ENCODE measurements around the gene SCUBE2. TPM values are rescaled to one million over a fixed set of nuclear protein-coding genes. Genes with fewer than 3 reads are reported as not detected.
A peak's percentile ranks its signal among the peaks of the same experiment; 100 is the strongest.
"Not testable (repeated sequence)": the region's sequence is repeated elsewhere in the genome, so short reads cannot be mapped to it uniquely, and the experiment has no call there.

SCUBE2 gene
- total RNA-seq, 1 experiment from 2014 or later: 4.3 TPM

GRCh38 chr11:9029422-9029821 is 62.0 kb downstream of the SCUBE2 start:
- in situ Hi-C loops (cut with HindIII; ENCODE audit: low pct_unique_long_range_greater_than_20kb, low sequenced_read_pairs): no loop called here

GRCh38 chr11:9028581-9028980 is 62.8 kb downstream of the SCUBE2 start:
- in situ Hi-C loops (cut with HindIII; ENCODE audit: low pct_unique_long_range_greater_than_20kb, low sequenced_read_pairs): no loop called here
- no peak for DNase-seq (ENCODE audit: low read depth)

More at GRCh38 chr11:9029422-9029821, 62.0 kb downstream of the SCUBE2 start:
- no peak for DNase-seq (ENCODE audit: low read depth)

- in situ Hi-C loops (cut with HindIII; ENCODE audit: low pct_unique_long_range_greater_than_20kb, low sequenced_read_pairs): no loop called here
- DNase-seq (ENCODE audit: low read depth): no peak
Observed at GRCh38 chr11:9025101-9025850, 66.1 kb downstream of the SCUBE2 start.

GRCh38 chr11:9022961-9023680 is 68.3 kb downstream of the SCUBE2 start:
- no peak for DNase-seq (ENCODE audit: low read depth)
- in situ Hi-C loops (cut with HindIII; ENCODE audit: low pct_unique_long_range_greater_than_20kb, low sequenced_read_pairs): no loop called here

- in situ Hi-C loops (cut with HindIII; ENCODE audit: low pct_unique_long_range_greater_than_20kb, low sequenced_read_pairs): no loop called here
- no peak for DNase-seq (ENCODE audit: low read depth)
Observed at GRCh38 chr11:9020916-9021315, 70.5 kb downstream of the SCUBE2 start.

GRCh38 chr11:9019861-9020260 is 71.5 kb downstream of the SCUBE2 start:
- in situ Hi-C loops (cut with HindIII; ENCODE audit: low pct_unique_long_range_greater_than_20kb, low sequenced_read_pairs): no loop called here
- DNase-seq (ENCODE audit: low read depth): no peak

- in situ Hi-C loops (cut with HindIII; ENCODE audit: low pct_unique_long_range_greater_than_20kb, low sequenced_read_pairs): no loop called here
- no peak for DNase-seq (ENCODE audit: low read depth)
Observed at GRCh38 chr11:9017773-9018172, 73.6 kb downstream of the SCUBE2 start.

- in situ Hi-C loops (cut with HindIII; ENCODE audit: low pct_unique_long_range_greater_than_20kb, low sequenced_read_pairs): no loop called here
- DNase-seq (ENCODE audit: low read depth): no peak
Observed at GRCh38 chr11:9016916-9017642, 74.3 kb downstream of the SCUBE2 start.

- in situ Hi-C loops (cut with HindIII; ENCODE audit: low pct_unique_long_range_greater_than_20kb, low sequenced_read_pairs): no loop called here
- DNase-seq (ENCODE audit: low read depth): peak; percentile 48
Observed at GRCh38 chr11:9015677-9016076, 75.7 kb downstream of the SCUBE2 start.

GRCh38 chr11:9014826-9015225 is 76.6 kb downstream of the SCUBE2 start:
- in situ Hi-C loops (cut with HindIII; ENCODE audit: low pct_unique_long_range_greater_than_20kb, low sequenced_read_pairs): no loop called here
- DNase-seq (ENCODE audit: low read depth): no peak

- DNase-seq (ENCODE audit: low read depth): no peak
- in situ Hi-C loops (cut with HindIII; ENCODE audit: low pct_unique_long_range_greater_than_20kb, low sequenced_read_pairs): no loop called here
Observed at GRCh38 chr11:9013373-9013772, 78.0 kb downstream of the SCUBE2 start.

GRCh38 chr11:9009538-9009937 is 81.9 kb downstream of the SCUBE2 start:
- DNase-seq (ENCODE audit: low read depth); in situ Hi-C loops (cut with HindIII; ENCODE audit: low pct_unique_long_range_greater_than_20kb, low sequenced_read_pairs): not testable (repeated sequence)

GRCh38 chr11:9008661-9009060 is 82.7 kb downstream of the SCUBE2 start:
- in situ Hi-C loops (cut with HindIII; ENCODE audit: low pct_unique_long_range_greater_than_20kb, low sequenced_read_pairs): no loop called here
- no peak for DNase-seq (ENCODE audit: low read depth)

GRCh38 chr11:9008011-9008550 is 83.3 kb downstream of the SCUBE2 start:
- in situ Hi-C loops (cut with HindIII; ENCODE audit: low pct_unique_long_range_greater_than_20kb, low sequenced_read_pairs): no loop called here
- DNase-seq (ENCODE audit: low read depth): no peak

GRCh38 chr11:9005087-9005486 is 86.3 kb downstream of the SCUBE2 start:
- DNase-seq (ENCODE audit: low read depth): no peak
- in situ Hi-C loops (cut with HindIII; ENCODE audit: low pct_unique_long_range_greater_than_20kb, low sequenced_read_pairs): no loop called here

GRCh38 chr11:9004183-9004926 is 87.0 kb downstream of the SCUBE2 start:
- DNase-seq (ENCODE audit: low read depth): no peak
- in situ Hi-C loops (cut with HindIII; ENCODE audit: low pct_unique_long_range_greater_than_20kb, low sequenced_read_pairs): no loop called here

GRCh38 chr11:9003573-9004182 is 87.7 kb downstream of the SCUBE2 start, which contains the start of gene NRIP3:
Gene NRIP3, minus strand, starts transcription at chr11:9004001. Its CDS starts 66 bp downstream, at chr11:9003935.
- in situ Hi-C loops (cut with HindIII; ENCODE audit: low pct_unique_long_range_greater_than_20kb, low sequenced_read_pairs): no loop called here
- peak; percentile 48 for DNase-seq (ENCODE audit: low read depth)

All from Caki2 (cell line).